IMR-90 (cell line): ENCODE measurements around the gene SIN3B. TPM values are rescaled to one million over a fixed set of nuclear protein-coding genes. Genes with fewer than 3 reads are reported as not detected.

ENCODE experiments used
- ATAC-seq: fragments of 200-7000 bp; cut with Tn5 transposase; 2 replicates; pipeline ENCODE4 v1.9.1; 2020; ENCODE audit warnings: low read depth, mild to moderate bottlenecking, moderate library complexity
- BruUV-seq: library from RNA; stranded (reverse); fragments of 400-500 nt; replicated peaks from 2 replicates; lab custom pipeline; 2021; lab: Mats Ljungman, UMichigan
- CTCF ChIA-PET: fragments of 300-600 bp; formaldehyde crosslinking; extraction: SDS; loops from one replicate; lab custom pipeline; 2021; ENCODE audit warnings: antibody characterized with exemption; lab: Yijun Ruan, JAX
- POLR2A ChIA-PET: fragments of 300-600 bp; sonication (Branson Sonifier 250); formaldehyde crosslinking; loops from one replicate; lab custom pipeline; 2022; ENCODE audit warnings: antibody characterized with exemption; ENCODE audit not compliant: unreplicated experiment; lab: Charles Lee
- DNase-seq: peaks from one replicate; pipeline ENCODE4 v3.0.0; 2013
- H2AFZ ChIP-seq: replicated peaks from 2 replicates; pipeline ENCODE3; 2013; ENCODE audit warnings: low read length, mild to moderate bottlenecking; ENCODE audit not compliant: poor library complexity
- H2AK5ac ChIP-seq: 2 replicates; pipeline ENCODE4 v1.6.1; 2013; ENCODE audit warnings: low read depth, low read length, inconsistent platforms
- H2AK9ac ChIP-seq: replicated peaks from 2 replicates; pipeline ENCODE3; 2013; ENCODE audit warnings: mild to moderate bottlenecking, low read depth, low read length, moderate library complexity; ENCODE audit not compliant: poor library complexity
- H2BK120ac ChIP-seq: 2 replicates; pipeline ENCODE4 v1.6.1; 2013; ENCODE audit warnings: low read depth, low read length, inconsistent platforms
- H2BK15ac ChIP-seq: 3 replicates; pipeline ENCODE4 v1.6.1; 2013; ENCODE audit warnings: low read depth, low read length, inconsistent platforms
- H2BK20ac ChIP-seq: 2 replicates; pipeline ENCODE4 v1.6.1; 2013; ENCODE audit warnings: low read depth, mild to moderate bottlenecking, inconsistent platforms, low read length, moderate library complexity
- H2BK5ac ChIP-seq: 2 replicates; pipeline ENCODE4 v1.6.1; 2013; ENCODE audit warnings: mild to moderate bottlenecking, low read depth, low read length, inconsistent platforms; ENCODE audit not compliant: poor library complexity, severe bottlenecking
- H3K14ac ChIP-seq: replicated peaks from 2 replicates; pipeline ENCODE4 v1.6.1; 2013; ENCODE audit warnings: low read depth, low read length, inconsistent platforms
- H3K18ac ChIP-seq: 2 replicates; pipeline ENCODE4 v1.6.1; 2013; ENCODE audit warnings: low read depth, low read length, control low read depth
- H3K23ac ChIP-seq: 2 replicates; pipeline ENCODE4 v1.6.1; 2013; ENCODE audit warnings: low read depth, low read length, inconsistent platforms
- H3K27ac ChIP-seq: 2 replicates; pipeline ENCODE4 v1.5.1; 2013; ENCODE audit warnings: mild to moderate bottlenecking, control low read depth, low read length; ENCODE audit not compliant: insufficient read depth
- H3K27me3 ChIP-seq: 2 replicates; pipeline ENCODE4 v1.6.1; 2013; ENCODE audit warnings: low read length; ENCODE audit not compliant: control insufficient read depth, insufficient read depth
- H3K36me3 ChIP-seq: 2 replicates; pipeline ENCODE4 v1.6.1; 2013; ENCODE audit warnings: low read length, mixed read lengths; ENCODE audit not compliant: control insufficient read depth, insufficient read depth
- H3K4ac ChIP-seq: 2 replicates; pipeline ENCODE4 v1.6.1; 2013; ENCODE audit warnings: low read depth, low read length, inconsistent platforms
- H3K4me1 ChIP-seq: 2 replicates; pipeline ENCODE4 v1.6.1; 2013; ENCODE audit warnings: low read length, mixed read lengths; ENCODE audit not compliant: control insufficient read depth, insufficient read depth
- H3K4me2 ChIP-seq: 2 replicates; pipeline ENCODE4 v1.6.1; 2013; ENCODE audit warnings: low read depth, mild to moderate bottlenecking, control low read depth, low read length, moderate library complexity
- H3K4me3 ChIP-seq: 2 replicates; pipeline ENCODE4 v1.5.1; 2013; ENCODE audit warnings: low read depth, mild to moderate bottlenecking, control low read depth, low read length, moderate library complexity; ENCODE audit not compliant: insufficient read depth
- H3K56ac ChIP-seq: 2 replicates; pipeline ENCODE4 v1.6.1; 2013; ENCODE audit warnings: low read length, inconsistent platforms; ENCODE audit not compliant: insufficient read depth; ENCODE audit errors: extremely low read depth
- H3K79me1 ChIP-seq, 2 experiments: 2 replicates each; pipeline ENCODE4 v1.6.1; 2013; ENCODE audit warnings: low read length in 2 of 2, inconsistent platforms in 1 of 2, low read depth in 1 of 2
- H3K9ac ChIP-seq: 2 replicates; pipeline ENCODE4 v1.6.1; 2013; ENCODE audit warnings: low read depth, low read length, control low read depth
- H3K9me1 ChIP-seq: 2 replicates; pipeline ENCODE4 v1.6.1; 2013; ENCODE audit warnings: low read length, inconsistent platforms; ENCODE audit not compliant: insufficient read depth
- H3K9me3 ChIP-seq: 2 replicates; pipeline ENCODE4 v1.6.1; 2013; ENCODE audit warnings: low read length; ENCODE audit not compliant: control insufficient read depth, insufficient read depth
- H4K20me1 ChIP-seq: 2 replicates; pipeline ENCODE4 v1.6.1; 2013; ENCODE audit warnings: low read length, inconsistent platforms; ENCODE audit not compliant: insufficient read depth
- H4K5ac ChIP-seq: 2 replicates; pipeline ENCODE4 v1.6.1; 2013; ENCODE audit warnings: mild to moderate bottlenecking, low read depth, low read length, control low read depth
- H4K8ac ChIP-seq, 2 experiments: 2 replicates each; pipeline ENCODE4 v1.6.1; 2013; ENCODE audit warnings: low read depth in 2 of 2, low read length in 2 of 2, control low read depth in 1 of 2, inconsistent platforms in 1 of 2
- H4K91ac ChIP-seq: 2 replicates; pipeline ENCODE4 v1.6.1; 2013; ENCODE audit warnings: low read depth, low read length, inconsistent platforms; ENCODE audit not compliant: insufficient read depth
- BHLHE40 ChIP-seq: fragments of 150-350 bp; IDR thresholded peaks from 2 replicates; pipeline ENCODE4 v1.6.1; 2016; ENCODE audit warnings: mild to moderate bottlenecking, low read depth, low read length
- CEBPB ChIP-seq: IDR thresholded peaks from 2 replicates; pipeline ENCODE4 v1.6.1; 2012; ENCODE audit warnings: low read depth, low read length, improper control_type of control experiment
- CHD1 ChIP-seq: IDR thresholded peaks from 2 replicates; pipeline ENCODE4 v1.6.1; 2012; ENCODE audit warnings: low read depth, low read length, improper control_type of control experiment
- CTCF ChIP-seq: conservative IDR thresholded peaks from 2 replicates; pipeline ENCODE4 v1.5.1; 2012; ENCODE audit warnings: mild to moderate bottlenecking, low read depth, low read length, improper control_type of control experiment
- MAFK ChIP-seq: IDR thresholded peaks from 2 replicates; pipeline ENCODE4 v1.6.1; 2012; ENCODE audit warnings: low read depth, low read length, improper control_type of control experiment
- MXI1 ChIP-seq: IDR thresholded peaks from 2 replicates; pipeline ENCODE4 v1.6.1; 2012; ENCODE audit warnings: low read depth, mild to moderate bottlenecking, low read length, moderate library complexity, borderline replicate concordance
- NFE2L2 ChIP-seq: fragments of 150-350 bp; IDR thresholded peaks from 2 replicates; pipeline ENCODE4 v1.6.1; 2016; ENCODE audit warnings: low read depth, mild to moderate bottlenecking, low read length
- POLR2A ChIP-seq: IDR thresholded peaks from 2 replicates; pipeline ENCODE4 v1.6.1; 2012; ENCODE audit warnings: mild to moderate bottlenecking, low read depth, low read length
- RAD21 ChIP-seq: IDR thresholded peaks from 2 replicates; pipeline ENCODE4 v1.6.1; 2012; ENCODE audit warnings: low read length, improper control_type of control experiment
- RFX5 ChIP-seq: IDR thresholded peaks from 2 replicates; pipeline ENCODE4 v1.8.0; 2012; ENCODE audit warnings: low read depth, mild to moderate bottlenecking, low read length, moderate library complexity
- SMC3 ChIP-seq: fragments of 150-350 bp; IDR thresholded peaks from 2 replicates; pipeline ENCODE4 v1.6.1; 2016; ENCODE audit warnings: low read depth, mild to moderate bottlenecking, antibody characterized with exemption, low read length, moderate library complexity
- WGBS, 2 experiments: methylation state at CpG; one replicate each; pipeline versions ENCODE4 v1.1.5 to v1.1.7; 2013; ENCODE audit warnings: missing lambda C conversion rate in 2 of 2; ENCODE audit not compliant: insufficient read length in 1 of 2; ENCODE audit errors: extremely low coverage in 2 of 2; 5-methylcytosine and 5-hydroxymethylcytosine counted together
- dilution Hi-C: fragments of 300-500 bp; cut with HindIII; formaldehyde crosslinking; loops from one replicate; pipeline ENCODE4 v1.14.3; 2018; ENCODE audit warnings: low sequenced_read_pairs; ENCODE audit not compliant: unreplicated experiment
- in situ Hi-C: fragments of 300-500 bp; cut with MboI; formaldehyde crosslinking; loops from 3 replicates; pipeline ENCODE4 v1.14.3; 2019; ENCODE audit warnings: low sequenced_read_pairs, inconsistent platforms, mixed read lengths
- intact Hi-C: fragments of 100-400 bp; cut with micrococcal nuclease; formaldehyde crosslinking; loops from 2 replicates; pipeline ENCODE4 v1.10.0; 2022
- polyA plus RNA-seq, 3 experiments: library from polyadenylated mRNA; depleted of rRNA; stranded (reverse); fragments of >200 nt; gene quantifications; 2 replicates each; pipeline ENCODE4 v1.2.3, GENCODE V29; 2012; ENCODE audit warnings: low replicate concordance in 1 of 3
- total RNA-seq: library from RNA; depleted of rRNA; stranded (reverse); fragments of >200 nt; gene quantifications from 2 replicates; pipeline ENCODE4 v1.2.3, GENCODE V29; 2012
- TF ChIP-seq, protein P1 (sequence below): fragments of 150-350 bp; IDR thresholded peaks from 2 replicates; pipeline ENCODE4 v1.6.1; 2017; ENCODE audit warnings: mild to moderate bottlenecking, antibody characterized with exemption, low read length, low read depth

The SIN3B gene
- total and polyA plus RNA-seq, 2 of the 4 experiments (the other 2 are of a cell fraction) = 7.9 to 40.0 TPM

DNA sequence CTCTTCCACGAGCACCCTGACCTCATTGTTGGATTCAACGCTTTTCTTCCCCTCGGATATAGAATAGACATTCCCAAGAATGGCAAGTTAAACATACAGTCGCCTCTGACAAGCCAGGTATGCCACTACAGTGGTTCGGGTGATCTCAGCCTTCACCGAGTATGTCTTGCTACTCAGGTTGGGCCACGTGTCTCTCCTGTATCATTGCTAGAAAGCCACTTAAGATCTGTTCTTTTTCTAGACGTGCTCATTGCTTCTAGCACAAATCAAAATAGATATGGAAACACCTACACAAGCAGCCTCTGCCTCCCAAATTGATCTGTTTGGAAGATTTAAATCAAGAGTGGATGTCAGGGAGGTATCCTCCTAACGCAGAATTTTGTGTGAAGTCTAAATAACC is 2.3 kb downstream of the SIN3B start:
- no peak overlapping the region for H4K8ac ChIP-seq
- no peak overlapping the region for H3K27ac ChIP-seq
- no peak overlapping the region for H2BK20ac ChIP-seq
- dilution Hi-C loops = no loop called here
- no peak overlapping the region for H3K56ac ChIP-seq
- peaks cover 23% of the 10 kb centered on the region for H4K20me1 ChIP-seq
- H3K9ac ChIP-seq = no peak overlapping the region
- H2BK5ac ChIP-seq = no peak overlapping the region
- 95% methylated on average over 5 of the region's 9 CpGs; no CpG with 5 or more reads in 1 of the 2 experiments for whole genome bisulfite sequencing, 2 experiments
- BruUV-seq = TSS peak; percentile 27
- no peak overlapping the region for H2BK15ac ChIP-seq
- H3K4me2 ChIP-seq = no peak overlapping the region
- DNase-seq (no peak), ATAC-seq (no peak)
- in situ Hi-C loops = no loop called here
- peaks cover 7% of the 10 kb centered on the region; the same call in 1 of the 2 replicates for H3K9me1 ChIP-seq
- H2AK9ac ChIP-seq = no peak overlapping the region
- H2AFZ ChIP-seq = no peak overlapping the region
- TF ChIP-seq MXI1 (no peak), NFE2L2 (no peak), BHLHE40 (no peak), POLR2A (no peak), RAD21 (no peak), CHD1 (no peak), CTCF (no peak), SMC3 (no peak), RFX5 (no peak), MAFK (no peak), CEBPB (no peak)
- TF ChIP-seq, protein P1, sequence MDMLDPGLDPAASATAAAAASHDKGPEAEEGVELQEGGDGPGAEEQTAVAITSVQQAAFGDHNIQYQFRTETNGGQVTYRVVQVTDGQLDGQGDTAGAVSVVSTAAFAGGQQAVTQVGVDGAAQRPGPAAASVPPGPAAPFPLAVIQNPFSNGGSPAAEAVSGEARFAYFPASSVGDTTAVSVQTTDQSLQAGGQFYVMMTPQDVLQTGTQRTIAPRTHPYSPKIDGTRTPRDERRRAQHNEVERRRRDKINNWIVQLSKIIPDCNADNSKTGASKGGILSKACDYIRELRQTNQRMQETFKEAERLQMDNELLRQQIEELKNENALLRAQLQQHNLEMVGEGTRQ = no peak
- intact Hi-C loops = no loop called here
- no peak overlapping the region for H2BK120ac ChIP-seq
- CTCF ChIA-PET = no interaction called here
- POLR2A ChIA-PET = no interaction called here
- no peak overlapping the region for H3K18ac ChIP-seq
- no peak overlapping the region for H3K23ac ChIP-seq
- no peak overlapping the region for H3K14ac ChIP-seq
- H3K36me3 ChIP-seq = peaks cover 36% of the 10 kb centered on the region
- H2AK5ac ChIP-seq = no peak overlapping the region
- no peak overlapping the region for H4K5ac ChIP-seq
- no peak overlapping the region for H3K4ac ChIP-seq
- no peaks in the 10 kb centered on the region for H3K9me3 ChIP-seq
- peaks cover 7% of the 10 kb centered on the region; the same call in 1 of the 2 replicates for H3K4me1 ChIP-seq
- peaks cover 30 to 61% of the 10 kb centered on the region in 2 experiments for H3K79me1 ChIP-seq
- H4K91ac ChIP-seq = no peak overlapping the region
- H3K27me3 ChIP-seq = no peaks in the 10 kb centered on the region
- no peak overlapping the region for H3K4me3 ChIP-seq
